ENCODE measurements around the gene RAC3.

Gene RAC3

GRCh38 chr17:82049521-82049971, 18.1 kb downstream of the RAC3 start:
- TF ChIP-seq EP300 (IDR thresholded peaks at IDR 0.05; ENCODE audit: borderline replicate concordance), result no peak
- TF ChIP-seq ZBTB7A (IDR thresholded peaks at IDR 0.05; ENCODE audit: low read depth), result no peak
- no peak for TF ChIP-seq TEAD4 (IDR thresholded peaks at IDR 0.05)
- no peak for TF ChIP-seq EGR1 (IDR thresholded peaks at IDR 0.05)
- TF ChIP-seq TCF12 (IDR thresholded peaks at IDR 0.05; ENCODE audit: low read depth), result no peak
- no peak for TF ChIP-seq FOXM1 (IDR thresholded peaks at IDR 0.05; ENCODE audit: borderline replicate concordance, low read depth)
- no peak for TF ChIP-seq RAD21 (IDR thresholded peaks at IDR 0.05; ENCODE audit: low read depth)
- no peak for TF ChIP-seq CEBPB (IDR thresholded peaks at IDR 0.05)
- no peak for TF ChIP-seq TAF1 (IDR thresholded peaks at IDR 0.05; ENCODE audit: low read depth)
- TF ChIP-seq YY1 (IDR thresholded peaks at IDR 0.05; ENCODE audit: low read depth), result no peak
- no peak for TF ChIP-seq USF1 (IDR thresholded peaks at IDR 0.05)
- no peak for TF ChIP-seq REST (IDR thresholded peaks at IDR 0.05; ENCODE audit: low read depth)
- TF ChIP-seq NFIC (IDR thresholded peaks at IDR 0.05), result no peak
- no peak for TF ChIP-seq CREB1 (IDR thresholded peaks at IDR 0.05; ENCODE audit: low read depth)
- no peak for TF ChIP-seq MAX (IDR thresholded peaks at IDR 0.05)

- TF ChIP-seq RAD21 (IDR thresholded peaks at IDR 0.05; ENCODE audit: low read depth), result no peak
- no peak for TF ChIP-seq TAF1 (IDR thresholded peaks at IDR 0.05; ENCODE audit: low read depth)
- no peak for TF ChIP-seq ZBTB7A (IDR thresholded peaks at IDR 0.05; ENCODE audit: low read depth)
- no peak for TF ChIP-seq MAX (IDR thresholded peaks at IDR 0.05)
- TF ChIP-seq TCF12 (IDR thresholded peaks at IDR 0.05; ENCODE audit: low read depth), result no peak
- TF ChIP-seq FOXM1 (IDR thresholded peaks at IDR 0.05; ENCODE audit: borderline replicate concordance, low read depth), result no peak
- TF ChIP-seq USF1 (IDR thresholded peaks at IDR 0.05), result no peak
- TF ChIP-seq REST (IDR thresholded peaks at IDR 0.05; ENCODE audit: low read depth), result no peak
- TF ChIP-seq YY1 (IDR thresholded peaks at IDR 0.05; ENCODE audit: low read depth), result no peak
- no peak for TF ChIP-seq TEAD4 (IDR thresholded peaks at IDR 0.05)
- TF ChIP-seq EP300 (IDR thresholded peaks at IDR 0.05; ENCODE audit: borderline replicate concordance), result no peak
- TF ChIP-seq NFIC (IDR thresholded peaks at IDR 0.05), result no peak
- TF ChIP-seq EGR1 (IDR thresholded peaks at IDR 0.05), result no peak
- no peak for TF ChIP-seq CEBPB (IDR thresholded peaks at IDR 0.05)
- no peak for TF ChIP-seq CREB1 (IDR thresholded peaks at IDR 0.05; ENCODE audit: low read depth)
These were observed 18.8 kb downstream of the RAC3 start for GRCh38 chr17:82050152-82050760.

GRCh38 chr17:82050761-82051641, 19.5 kb downstream of the RAC3 start:
- TF ChIP-seq EP300 (IDR thresholded peaks at IDR 0.05; ENCODE audit: borderline replicate concordance) (no peak), TEAD4 (IDR thresholded peaks at IDR 0.05) (no peak), EGR1 (IDR thresholded peaks at IDR 0.05) (no peak), ZBTB7A (IDR thresholded peaks at IDR 0.05; ENCODE audit: low read depth) (peak; percentile 87), FOXM1 (IDR thresholded peaks at IDR 0.05; ENCODE audit: borderline replicate concordance, low read depth) (no peak), NFIC (IDR thresholded peaks at IDR 0.05) (no peak), USF1 (IDR thresholded peaks at IDR 0.05) (no peak), TCF12 (IDR thresholded peaks at IDR 0.05; ENCODE audit: low read depth) (no peak), REST (IDR thresholded peaks at IDR 0.05; ENCODE audit: low read depth) (no peak)
